Measurements from ENCODE around the gene SAP25.
A peak's percentile ranks its signal among the peaks of the same experiment; 100 is the strongest.

The SAP25 gene

GRCh38 chr7:100595188-100595587, 21.5 kb upstream of the SAP25 start:
- DNase-seq (ENCODE audit: low read depth in 3 of 3, low spot score in 1 of 3): no peak

- no peak for DNase-seq (ENCODE audit: low read depth in 3 of 3, low spot score in 1 of 3)
These were observed 17.9 kb upstream of the SAP25 start for GRCh38 chr7:100591596-100591995.

GRCh38 chr7:100590077-100590737, 16.5 kb upstream of the SAP25 start:
- no peak for DNase-seq (ENCODE audit: low read depth in 3 of 3, low spot score in 1 of 3)

- no peak for DNase-seq (ENCODE audit: low read depth in 3 of 3, low spot score in 1 of 3)
These were observed 15.7 kb upstream of the SAP25 start for GRCh38 chr7:100589341-100589947.

- DNase-seq (ENCODE audit: low read depth in 3 of 3, low spot score in 1 of 3): no peak
These were observed 14.7 kb upstream of the SAP25 start for GRCh38 chr7:100588438-100588837.

GRCh38 chr7:100586266-100587025, 12.7 kb upstream of the SAP25 start, which contains the start of gene FBXO24:
TSS of gene FBXO24 (plus strand) at chr7:100586328. CDS start at chr7:100586626, 298 bp downstream.
- peak; percentile 94 to 99 (median 98) for DNase-seq (ENCODE audit: low read depth in 3 of 3, low spot score in 1 of 3)

- peak in 1 of 3 donors; percentile 47 for DNase-seq (ENCODE audit: low read depth in 3 of 3, low spot score in 1 of 3)
These were observed 12.0 kb upstream of the SAP25 start, which contains the start of gene LRCH4 for GRCh38 chr7:100585511-100586265. TSS of gene LRCH4 (minus strand) at chr7:100586129. CDS start at chr7:100586100, 29 bp downstream.

- no peak for DNase-seq (ENCODE audit: low read depth in 3 of 3, low spot score in 1 of 3)
These were observed 11.2 kb upstream of the SAP25 start for GRCh38 chr7:100584683-100585510.

- no peak for DNase-seq (ENCODE audit: low read depth in 3 of 3, low spot score in 1 of 3)
These were observed 10.5 kb upstream of the SAP25 start for GRCh38 chr7:100584054-100584682.

- no peak for DNase-seq (ENCODE audit: low read depth in 3 of 3, low spot score in 1 of 3)
These were observed 9.7 kb upstream of the SAP25 start for GRCh38 chr7:100583132-100584053.

- DNase-seq (ENCODE audit: low read depth in 3 of 3, low spot score in 1 of 3): no peak
These were observed 8.9 kb upstream of the SAP25 start for GRCh38 chr7:100582650-100583049.

- no peak for DNase-seq (ENCODE audit: low read depth in 3 of 3, low spot score in 1 of 3)
These were observed 8.4 kb upstream of the SAP25 start for GRCh38 chr7:100582041-100582579.

- DNase-seq (ENCODE audit: low read depth in 3 of 3, low spot score in 1 of 3): no peak
These were observed 7.0 kb upstream of the SAP25 start for GRCh38 chr7:100580466-100581283.

- DNase-seq (ENCODE audit: low read depth in 3 of 3, low spot score in 1 of 3): no peak
These were observed 4.8 kb upstream of the SAP25 start for GRCh38 chr7:100578246-100579183.

GRCh38 chr7:100577507-100577906, 3.8 kb upstream of the SAP25 start:
- no peak for DNase-seq (ENCODE audit: low read depth in 3 of 3, low spot score in 1 of 3)

- no peak for DNase-seq (ENCODE audit: low read depth in 3 of 3, low spot score in 1 of 3)
These were observed 3.4 kb upstream of the SAP25 start for GRCh38 chr7:100577103-100577502.
